Measurements from ENCODE around the gene CBX1. TPM values are rescaled to one million over a fixed set of nuclear protein-coding genes. Genes with fewer than 3 reads are reported as not detected.

Gene CBX1
- total and polyA plus RNA-seq, 2 of the 13 experiments (the other 11 are each of a cell fraction or from before 2014, with no cell fraction given): 17.8 to 108 TPM

- no peaks in the 10 kb centered on the region for H4K20me1 ChIP-seq (ENCODE audit: insufficient read depth, low read length)
- no peaks in the 10 kb centered on the region for H3K79me2 ChIP-seq (ENCODE audit: insufficient read depth, low read length)
- H3K36me3 ChIP-seq (replicated peaks in 1 of 2; ENCODE audit: control insufficient read depth in 1 of 2, insufficient read depth in 2 of 2, low read length in 2 of 2): peaks cover 1 to 4% of the 10 kb centered on the region in 2 experiments; a peak in 2 of 5 replicates
- intact Hi-C loops (cut with micrococcal nuclease; ENCODE audit: unreplicated experiment): no loop called here
- H3K4me1 ChIP-seq (ENCODE audit: insufficient read depth, low read length): no peaks in the 10 kb centered on the region
- 0 out of 5 replicates have a peak, but pooled peaks cover 0 to 6% of the 10 kb centered on the region in 2 experiments for H3K27me3 ChIP-seq (ENCODE audit: control insufficient read depth in 1 of 2, insufficient read depth in 2 of 2, low read length in 2 of 2)
- no peak overlapping the region for H3K9ac ChIP-seq (ENCODE audit: insufficient read depth, low read depth, low read length)
- H3K4me2 ChIP-seq (ENCODE audit: low read depth, low read length): no peak overlapping the region
- ATAC-seq (no peak), FAIRE-seq (no peak), DNase-seq (ENCODE audit: low spot score) (no peak)
- BruUV-seq (replicated peaks): no TSS peak
- POLR2A ChIA-PET: no interaction called here
- in situ Hi-C loops (cut with HindIII; ENCODE audit: extremely low pct_ligation_motif_present, low pct_unique_long_range_greater_than_20kb): loop anchor here (5.0 kb wide), 1 partner anchor 100 kb away; no protein-coding TSS in a partner anchor
- H3K4me3 ChIP-seq (replicated peaks in 1 of 3; ENCODE audit: insufficient read depth in 1 of 3, low read depth in 2 of 3, low read length in 3 of 3): no peak overlapping the region
- H3K27ac ChIP-seq (ENCODE audit: extremely low read length, insufficient read depth, low read length): no peak overlapping the region
- CTCF ChIA-PET (ENCODE audit: low intra/inter-chr PET ratio, low total read pairs): interaction anchor here (1.7 kb wide), 1 partner anchor 47 kb away, joined by 3 read pairs; no protein-coding TSS in a partner anchor
- TF ChIP-seq, protein P1, sequence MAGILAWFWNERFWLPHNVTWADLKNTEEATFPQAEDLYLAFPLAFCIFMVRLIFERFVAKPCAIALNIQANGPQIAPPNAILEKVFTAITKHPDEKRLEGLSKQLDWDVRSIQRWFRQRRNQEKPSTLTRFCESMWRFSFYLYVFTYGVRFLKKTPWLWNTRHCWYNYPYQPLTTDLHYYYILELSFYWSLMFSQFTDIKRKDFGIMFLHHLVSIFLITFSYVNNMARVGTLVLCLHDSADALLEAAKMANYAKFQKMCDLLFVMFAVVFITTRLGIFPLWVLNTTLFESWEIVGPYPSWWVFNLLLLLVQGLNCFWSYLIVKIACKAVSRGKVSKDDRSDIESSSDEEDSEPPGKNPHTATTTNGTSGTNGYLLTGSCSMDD (CRISPR knock-in tag; IDR thresholded peaks at IDR 0.05): no peak
- TF ChIP-seq FOSL2 (CRISPR knock-in tag; IDR thresholded peaks at IDR 0.05) (peak; percentile 52; the same call in 1 of the 2 replicates), MIER3 (CRISPR knock-in tag; IDR thresholded peaks at IDR 0.05; ENCODE audit: borderline replicate concordance) (no peak)
- no peaks in the 10 kb centered on the region for H3K9me3 ChIP-seq (ENCODE audit: low read length)
- no peak overlapping the region for H2AFZ ChIP-seq (ENCODE audit: low read length)
- 74% methylated on average over 8 of the region's 9 CpGs for WGBS (ENCODE audit: low lambda C conversion rate)
These were observed 26.2 kb upstream of the CBX1 start for GRCh38 chr17:48127371-48128051.

- intact Hi-C loops (cut with micrococcal nuclease; ENCODE audit: unreplicated experiment): no loop called here
- WGBS (ENCODE audit: low lambda C conversion rate): 95% methylated on average over 7 of the region's 7 CpGs
- no peak for TF ChIP-seq ZNF670 (CRISPR knock-in tag; IDR thresholded peaks at IDR 0.05; ENCODE audit: borderline replicate concordance)
- no peak for TF ChIP-seq ARNT2 (CRISPR knock-in tag; IDR thresholded peaks at IDR 0.05; ENCODE audit: low read depth)
- TF ChIP-seq ZC3H4 (CRISPR knock-in tag; IDR thresholded peaks at IDR 0.05; ENCODE audit: borderline replicate concordance): no peak
- no peak for TF ChIP-seq ZNF614 (CRISPR knock-in tag; IDR thresholded peaks at IDR 0.05; ENCODE audit: borderline replicate concordance)
- TF ChIP-seq ZSCAN30 (CRISPR knock-in tag; IDR thresholded peaks at IDR 0.05): no peak
- TF ChIP-seq REPIN1 (CRISPR knock-in tag; IDR thresholded peaks at IDR 0.05; ENCODE audit: borderline replicate concordance, low read depth): no peak
- TF ChIP-seq, protein P2, sequence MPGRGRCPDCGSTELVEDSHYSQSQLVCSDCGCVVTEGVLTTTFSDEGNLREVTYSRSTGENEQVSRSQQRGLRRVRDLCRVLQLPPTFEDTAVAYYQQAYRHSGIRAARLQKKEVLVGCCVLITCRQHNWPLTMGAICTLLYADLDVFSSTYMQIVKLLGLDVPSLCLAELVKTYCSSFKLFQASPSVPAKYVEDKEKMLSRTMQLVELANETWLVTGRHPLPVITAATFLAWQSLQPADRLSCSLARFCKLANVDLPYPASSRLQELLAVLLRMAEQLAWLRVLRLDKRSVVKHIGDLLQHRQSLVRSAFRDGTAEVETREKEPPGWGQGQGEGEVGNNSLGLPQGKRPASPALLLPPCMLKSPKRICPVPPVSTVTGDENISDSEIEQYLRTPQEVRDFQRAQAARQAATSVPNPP (CRISPR knock-in tag; IDR thresholded peaks at IDR 0.05): no peak
- TF ChIP-seq FLYWCH1 (CRISPR knock-in tag; IDR thresholded peaks at IDR 0.05): no peak
- no peak for TF ChIP-seq RBFOX2 (IDR thresholded peaks at IDR 0.05; ENCODE audit: low read depth, low read length)
- no peak for TF ChIP-seq ZBTB8A (CRISPR knock-in tag; IDR thresholded peaks at IDR 0.05; ENCODE audit: borderline replicate concordance, low read depth)
- TF ChIP-seq SIX4 (CRISPR knock-in tag; IDR thresholded peaks at IDR 0.05): no peak
- no peak for TF ChIP-seq NFYC (CRISPR knock-in tag; IDR thresholded peaks at IDR 0.05)
- TF ChIP-seq SKI (IDR thresholded peaks at IDR 0.05; ENCODE audit: partially characterized antibody): no peak
- TF ChIP-seq ZNF562 (CRISPR knock-in tag; IDR thresholded peaks at IDR 0.05; ENCODE audit: borderline replicate concordance): no peak
These were observed 25.2 kb upstream of the CBX1 start for GRCh38 chr17:48126532-48126850.

More at GRCh38 chr17:48126532-48126850, 25.2 kb upstream of the CBX1 start:
- H3K9me3 ChIP-seq (ENCODE audit: low read length): no peaks in the 10 kb centered on the region
- peaks cover 5 to 15% of the 10 kb centered on the region in 2 experiments; a peak in 4 of 5 replicates for H3K36me3 ChIP-seq (replicated peaks in 1 of 2; ENCODE audit: control insufficient read depth in 1 of 2, insufficient read depth in 2 of 2, low read length in 2 of 2)
- no peaks in the 10 kb centered on the region for H4K20me1 ChIP-seq (ENCODE audit: insufficient read depth, low read length)
- H3K79me2 ChIP-seq (ENCODE audit: insufficient read depth, low read length): no peaks in the 10 kb centered on the region
- no TSS peak for BruUV-seq (replicated peaks)
- in situ Hi-C loops (cut with HindIII; ENCODE audit: extremely low pct_ligation_motif_present, low pct_unique_long_range_greater_than_20kb): loop anchor here (5.0 kb wide), 1 partner anchor 99 kb away; no protein-coding TSS in a partner anchor
- DNase-seq (ENCODE audit: low spot score) (no peak), FAIRE-seq (no peak), ATAC-seq (no peak)
- no peak overlapping the region for H2AFZ ChIP-seq (ENCODE audit: low read length)
- ChIA-PET CTCF (ENCODE audit: low intra/inter-chr PET ratio, low total read pairs) (interaction anchor here (1.7 kb wide), 1 partner anchor 46 kb away, joined by 3 read pairs; no protein-coding TSS in a partner anchor), POLR2A (no interaction called here)
- H3K4me1 ChIP-seq (ENCODE audit: insufficient read depth, low read length): no peaks in the 10 kb centered on the region
- H3K4me3 ChIP-seq (replicated peaks in 1 of 3; ENCODE audit: insufficient read depth in 1 of 3, low read depth in 2 of 3, low read length in 3 of 3): no peak overlapping the region
- no peak overlapping the region for H3K9ac ChIP-seq (ENCODE audit: insufficient read depth, low read depth, low read length)
- 0 out of 5 replicates have a peak, but pooled peaks cover 0 to 3% of the 10 kb centered on the region in 2 experiments for H3K27me3 ChIP-seq (ENCODE audit: control insufficient read depth in 1 of 2, insufficient read depth in 2 of 2, low read length in 2 of 2)
- H3K4me2 ChIP-seq (ENCODE audit: low read depth, low read length): no peak overlapping the region
- H3K27ac ChIP-seq (ENCODE audit: extremely low read length, insufficient read depth, low read length): no peak overlapping the region
